ENCODE measurements around the gene WFS1.

Gene WFS1

GRCh38 chr4:6338951-6339817 is 69.5 kb downstream of the WFS1 start:
- DNase-seq (ENCODE audit: low read depth), result no peak
- H3K4me3 ChIP-seq (ENCODE audit: low read length), result no peak overlapping the region
- TF ChIP-seq CTCF (IDR thresholded peaks at IDR 0.05; ENCODE audit: insufficient read depth, low read depth, low read length, missing control alignments), result no peak

- no peak overlapping the region for H3K4me3 ChIP-seq (ENCODE audit: low read length)
- no peak for DNase-seq (ENCODE audit: low read depth)
- no peak for TF ChIP-seq CTCF (IDR thresholded peaks at IDR 0.05; ENCODE audit: insufficient read depth, low read depth, low read length, missing control alignments)
Observed at GRCh38 chr4:6339818-6340445, 70.3 kb downstream of the WFS1 start.

- no peak overlapping the region for H3K4me3 ChIP-seq (ENCODE audit: low read length)
- DNase-seq (ENCODE audit: low read depth), result no peak
- no peak for TF ChIP-seq CTCF (IDR thresholded peaks at IDR 0.05; ENCODE audit: insufficient read depth, low read depth, low read length, missing control alignments)
Observed at GRCh38 chr4:6340446-6341015, 70.9 kb downstream of the WFS1 start.

- TF ChIP-seq CTCF (IDR thresholded peaks at IDR 0.05; ENCODE audit: insufficient read depth, low read depth, low read length, missing control alignments), result no peak
- no peak for DNase-seq (ENCODE audit: low read depth)
- no peak overlapping the region for H3K4me3 ChIP-seq (ENCODE audit: low read length)
Observed at GRCh38 chr4:6341696-6342095, 72.0 kb downstream of the WFS1 start.

DNA sequence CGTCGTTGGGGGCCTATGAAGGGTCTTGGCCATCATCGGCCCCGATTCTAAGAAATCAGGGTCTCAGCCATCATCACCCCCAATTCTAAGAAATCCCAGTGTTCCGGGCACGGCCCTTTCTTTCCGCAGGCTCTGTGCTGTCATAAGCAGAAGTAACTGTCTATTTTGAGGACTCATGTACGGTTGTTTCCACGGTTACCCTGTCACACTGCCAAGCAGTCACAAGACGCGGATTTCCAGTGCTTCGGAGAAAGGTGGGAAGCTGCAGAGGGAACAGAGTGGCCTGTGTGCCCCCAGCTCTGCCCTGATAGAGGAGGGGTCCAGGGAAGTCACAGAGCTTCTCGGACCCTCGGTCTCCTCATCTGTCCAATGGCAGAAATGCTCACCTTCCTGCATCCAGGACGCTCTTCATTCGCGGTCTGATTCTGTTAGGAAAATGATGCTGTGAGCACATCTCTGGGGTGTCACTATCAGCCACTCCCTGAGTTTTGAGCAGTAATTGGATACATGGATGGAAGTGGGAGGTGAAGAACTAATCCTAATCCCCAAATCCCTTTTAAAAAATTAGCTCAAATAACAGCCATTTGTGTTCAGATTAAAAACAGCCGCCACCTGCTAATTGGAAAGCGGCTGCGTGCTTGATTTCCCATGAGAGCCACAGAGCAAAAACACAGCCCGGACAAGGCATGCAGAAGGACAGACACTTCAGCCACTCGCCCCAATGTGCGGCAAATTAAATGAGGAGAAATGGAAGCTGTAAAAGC is 73.1 kb downstream of the WFS1 start:
- no peak for TF ChIP-seq CTCF (IDR thresholded peaks at IDR 0.05; ENCODE audit: insufficient read depth, low read depth, low read length, missing control alignments)
- H3K4me3 ChIP-seq (ENCODE audit: low read length), result no peak overlapping the region
- no peak for DNase-seq (ENCODE audit: low read depth)

DNA sequence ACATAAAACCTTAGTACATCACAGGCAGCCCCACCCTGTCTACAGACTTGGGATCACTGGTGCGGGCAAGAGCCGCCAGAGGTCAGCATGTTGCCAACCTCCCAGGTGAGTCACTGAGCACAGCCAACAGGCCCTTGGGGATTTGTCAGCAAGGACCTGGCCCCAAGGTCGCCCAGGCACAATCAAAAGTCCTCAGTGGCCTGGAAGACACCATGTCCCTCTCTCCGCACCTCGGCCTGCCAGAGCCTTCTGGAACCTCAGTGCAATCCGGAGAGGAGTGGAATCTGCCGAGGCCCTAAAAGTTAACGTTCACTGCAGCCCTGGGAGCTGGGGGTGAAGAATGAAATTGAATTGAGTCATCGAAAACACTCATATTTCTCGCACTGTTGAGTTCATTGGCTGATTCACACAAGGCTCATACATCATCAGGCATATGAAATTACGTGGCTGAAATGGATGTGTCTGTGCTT is 74.3 kb downstream of the WFS1 start:
- peak; percentile 73 for DNase-seq (ENCODE audit: low read depth)

More for the DNA sequence above, 74.3 kb downstream of the WFS1 start:
- no peak for TF ChIP-seq CTCF (IDR thresholded peaks at IDR 0.05; ENCODE audit: insufficient read depth, low read depth, low read length, missing control alignments)
- H3K4me3 ChIP-seq (ENCODE audit: low read length), result no peak overlapping the region

All from epithelial cell of esophagus (primary cell).